ENCODE data around the gene ZNF165.

DNA sequence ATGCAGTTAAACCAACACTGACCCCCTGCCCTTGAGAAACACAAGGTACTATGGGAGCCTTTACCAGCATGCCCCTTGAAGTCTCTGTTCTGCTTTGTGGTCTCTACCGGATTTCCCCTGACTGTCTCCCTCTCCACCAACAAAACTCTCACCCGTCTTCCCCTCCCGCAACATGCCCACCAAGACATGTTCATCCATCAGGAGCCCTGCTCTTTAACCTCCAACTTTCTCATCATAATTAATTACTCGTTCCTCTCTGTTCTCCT lies 1.1 kb downstream of the ZNF165 start:
- TF ChIP-seq, protein P1, sequence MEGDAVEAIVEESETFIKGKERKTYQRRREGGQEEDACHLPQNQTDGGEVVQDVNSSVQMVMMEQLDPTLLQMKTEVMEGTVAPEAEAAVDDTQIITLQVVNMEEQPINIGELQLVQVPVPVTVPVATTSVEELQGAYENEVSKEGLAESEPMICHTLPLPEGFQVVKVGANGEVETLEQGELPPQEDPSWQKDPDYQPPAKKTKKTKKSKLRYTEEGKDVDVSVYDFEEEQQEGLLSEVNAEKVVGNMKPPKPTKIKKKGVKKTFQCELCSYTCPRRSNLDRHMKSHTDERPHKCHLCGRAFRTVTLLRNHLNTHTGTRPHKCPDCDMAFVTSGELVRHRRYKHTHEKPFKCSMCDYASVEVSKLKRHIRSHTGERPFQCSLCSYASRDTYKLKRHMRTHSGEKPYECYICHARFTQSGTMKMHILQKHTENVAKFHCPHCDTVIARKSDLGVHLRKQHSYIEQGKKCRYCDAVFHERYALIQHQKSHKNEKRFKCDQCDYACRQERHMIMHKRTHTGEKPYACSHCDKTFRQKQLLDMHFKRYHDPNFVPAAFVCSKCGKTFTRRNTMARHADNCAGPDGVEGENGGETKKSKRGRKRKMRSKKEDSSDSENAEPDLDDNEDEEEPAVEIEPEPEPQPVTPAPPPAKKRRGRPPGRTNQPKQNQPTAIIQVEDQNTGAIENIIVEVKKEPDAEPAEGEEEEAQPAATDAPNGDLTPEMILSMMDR (conservative IDR thresholded peaks at IDR 0.05; ENCODE audit: low read length) = no peak
- no peak for TF ChIP-seq EZH2phosphoT487 (IDR thresholded peaks at IDR 0.05; ENCODE audit: borderline replicate concordance, low read depth, low read length)

All from OCI-LY7 (cell line).